Spleen (tissue), 11 donors: ENCODE measurements around the gene SH3RF3. TPM values are rescaled to one million over a fixed set of nuclear protein-coding genes. Genes with fewer than 3 reads are reported as not detected.

Source experiments
- DNase-seq: peaks from one replicate; pipeline ENCODE4 v3.0.0-alpha.2; 2020
- H3K27ac ChIP-seq, 8 donors: fragments of 200-600 bp; sonication (generic) in 7 of 8; 1 replicate in 4 of 8; 2 replicates in 4 of 8; pipeline versions ENCODE4 v1.5.0 to v1.8.0; 2016 to 2021; ENCODE audit warnings: inconsistent platforms in 4 of 8, mild to moderate bottlenecking in 4 of 8, moderate library complexity in 1 of 8
- H3K27me3 ChIP-seq, 7 donors: fragments of 200-600 bp; sonication (generic) in 6 of 7; replicated peaks in 1 of 7; 1 replicate in 4 of 7; 2 replicates in 3 of 7; pipeline versions ENCODE4 v1.5.0 to v1.8.0; 2016 to 2021; ENCODE audit warnings: inconsistent platforms in 3 of 7, mild to moderate bottlenecking in 1 of 7
- H3K36me3 ChIP-seq, 6 donors: fragments of 200-600 bp; sonication (generic) in 5 of 6; 1 replicate in 4 of 6; 2 replicates in 2 of 6; pipeline versions ENCODE4 v1.5.0 to v1.8.0; 2016 to 2021; ENCODE audit warnings: inconsistent platforms in 2 of 6
- H3K4me1 ChIP-seq, 6 donors: fragments of 200-600 bp; sonication (generic) in 5 of 6; 1 replicate in 3 of 6; 2 replicates in 3 of 6; pipeline versions ENCODE4 v1.5.0 to v1.8.0; 2016 to 2021; ENCODE audit warnings: inconsistent platforms in 3 of 6
- H3K4me3 ChIP-seq, 8 donors: fragments of 200-600 bp; sonication (generic) in 7 of 8; 1 replicate in 4 of 8; 2 replicates in 4 of 8; pipeline versions ENCODE4 v1.5.0 to v1.8.0; 2016 to 2021; ENCODE audit warnings: inconsistent platforms in 4 of 8, mild to moderate bottlenecking in 4 of 8, moderate library complexity in 2 of 8
- H3K9me3 ChIP-seq, 8 donors: fragments of 200-600 bp; sonication (generic) in 7 of 8; 1 replicate in 4 of 8; 2 replicates in 4 of 8; pipeline versions ENCODE4 v1.5.0 to v1.8.0; 2016 to 2021; ENCODE audit warnings: inconsistent platforms in 4 of 8
- CTCF ChIP-seq, 11 experiments: fragments of 200-600 bp in 7 of 11; fragments of 450-650 bp in 4 of 11; sonication (generic) in 4 of 11; IDR thresholded peaks in 8 of 11; conservative IDR thresholded peaks in 3 of 11; 1 replicate in 7 of 11; 2 replicates in 4 of 11; pipeline versions ENCODE4 v1.4.0 to v1.8.0; 2016 to 2021; ENCODE audit warnings: antibody characterized with exemption in 11 of 11, inconsistent platforms in 4 of 11, mild to moderate bottlenecking in 1 of 11
- POLR2A ChIP-seq, 3 donors: fragments of 450-650 bp; IDR thresholded peaks; one replicate each; pipeline ENCODE4 v1.5.1; 2017; ENCODE audit warnings: antibody characterized with exemption in 3 of 3, mild to moderate bottlenecking in 1 of 3
- POLR2AphosphoS5 ChIP-seq, 3 donors: sonication (generic); formaldehyde crosslinking; IDR thresholded peaks; one replicate each; pipeline ENCODE4 v1.5.1; 2017; ENCODE audit warnings: antibody characterized with exemption in 3 of 3
- WGBS, 5 donors: extraction: QIAGEN DNeasy Blood & Tissue Kit in 3 of 5; methylation state at CpG; one replicate each; pipeline versions ENCODE4 v1.1.5 to v1.1.7; 2013 to 2018; 5-methylcytosine and 5-hydroxymethylcytosine counted together
- intact Hi-C: fragments of 100-400 bp; cut with DNase I; formaldehyde crosslinking; loops from one replicate; pipeline ENCODE4 v1.15.0; 2023; ENCODE audit warnings: low total_unique reads
- polyA plus RNA-seq, 3 donors: library from polyadenylated mRNA; stranded (reverse); fragments of 200-250 nt; gene quantifications; one replicate each; pipeline ENCODE4 v1.2.1, GENCODE V29; 2013
- total RNA-seq, 7 donors: library from RNA; depleted of rRNA in 3 of 7; stranded (reverse); fragments of >200 nt in 3 of 7; fragmentation: NEBNext Ultra II Directional in 4 of 7; extraction: Animal tissue kit (Norgen Biotek cat#: 25700) in 4 of 7; gene quantifications; one replicate each; pipeline versions ENCODE4 v1.1.0 to v1.2.1, GENCODE V29; 2016 to 2021
- donor health status: healthy with polysubstance abuse.
- donor health status: DM: no; HTN: no; CAD: no; lungs with moderate emphysema.
- donor health status: DM: no; HTN: no; CAD: no.
- donor health status: Bipolar disorder and iron deficiency.
- donor health status: healthy.
- donor health status: DM: no; HTN: no; CAD: no.
- donor health status: DM: yes; HTN: yes; CAD: no.

SH3RF3 gene
- total and polyA plus RNA-seq, 10 donors = 1.3 to 7.6 (median 4.7) TPM

GRCh38 chr2:109243526-109244303 lies 114.7 kb downstream of the SH3RF3 start:
- Histone ChIP-seq H3K4me1 (peaks cover 11 to 83% (median 60%) of the 10 kb centered on the region in 6 donors), H3K4me3 (no peak overlapping the region), H3K9me3 (no peaks in the 10 kb centered on the region), H3K27ac (peak overlapping the region in 6 of 8 donors; percentile 60 to 82 (median 72)), H3K27me3 (no peaks in the 10 kb centered on the region), H3K36me3 (no peaks in the 10 kb centered on the region)
- DNase-seq = no peak
- 63 to 82% (median 72%) methylated on average over 10 of the region's 10 CpGs for WGBS, 5 donors
- TF ChIP-seq POLR2AphosphoS5 (IDR thresholded peaks at IDR 0.05) = no peak
- TF ChIP-seq CTCF (IDR thresholded peaks at IDR 0.05 in 8 of 11, conservative IDR thresholded peaks at IDR 0.05 in 3 of 11) = no peak
- no peak for TF ChIP-seq POLR2A (IDR thresholded peaks at IDR 0.05)
- intact Hi-C loops = no loop called here

- H3K27ac ChIP-seq = peak overlapping the region in 5 of 8 donors; percentile 22 to 82 (median 69)
- no peak overlapping the region for H3K4me3 ChIP-seq
- H3K27me3 ChIP-seq = no peaks in the 10 kb centered on the region
- TF ChIP-seq CTCF (IDR thresholded peaks at IDR 0.05 in 8 of 11, conservative IDR thresholded peaks at IDR 0.05 in 3 of 11) (no peak), POLR2AphosphoS5 (IDR thresholded peaks at IDR 0.05) (no peak), POLR2A (IDR thresholded peaks at IDR 0.05) (no peak)
- peaks cover 5 to 78% (median 54%) of the 10 kb centered on the region in 6 donors for H3K4me1 ChIP-seq
- intact Hi-C loops = no loop called here
- H3K36me3 ChIP-seq = no peaks in the 10 kb centered on the region
- H3K9me3 ChIP-seq = no peaks in the 10 kb centered on the region
- no peak for DNase-seq
These were observed 115.2 kb downstream of the SH3RF3 start for GRCh38 chr2:109244304-109244582.

GRCh38 chr2:109244750-109245382 lies 115.9 kb downstream of the SH3RF3 start:
- Histone ChIP-seq H3K27ac (peak overlapping the region in 4 of 8 donors; percentile 22 to 74 (median 64)), H3K9me3 (no peaks in the 10 kb centered on the region), H3K27me3 (no peaks in the 10 kb centered on the region), H3K4me1 (peaks cover 5 to 72% (median 49%) of the 10 kb centered on the region in 6 donors), H3K4me3 (no peak overlapping the region), H3K36me3 (no peaks in the 10 kb centered on the region)
- 57 to 84% (median 78%) methylated on average over 4 of the region's 4 CpGs for WGBS, 5 donors
- TF ChIP-seq POLR2AphosphoS5 (IDR thresholded peaks at IDR 0.05) = no peak
- TF ChIP-seq CTCF (IDR thresholded peaks at IDR 0.05 in 8 of 11, conservative IDR thresholded peaks at IDR 0.05 in 3 of 11) = no peak
- TF ChIP-seq POLR2A (IDR thresholded peaks at IDR 0.05) = no peak
- intact Hi-C loops = no loop called here
- DNase-seq = peak; percentile 47

GRCh38 chr2:109246176-109246575 lies 117.2 kb downstream of the SH3RF3 start:
- intact Hi-C loops = no loop called here
- Histone ChIP-seq H3K27me3 (no peaks in the 10 kb centered on the region), H3K4me3 (no peak overlapping the region), H3K36me3 (no peaks in the 10 kb centered on the region), H3K9me3 (no peaks in the 10 kb centered on the region), H3K4me1 (peaks cover 5 to 61% (median 43%) of the 10 kb centered on the region in 6 donors), H3K27ac (no peak overlapping the region)
- TF ChIP-seq CTCF (IDR thresholded peaks at IDR 0.05 in 8 of 11, conservative IDR thresholded peaks at IDR 0.05 in 3 of 11) (no peak), POLR2A (IDR thresholded peaks at IDR 0.05) (no peak), POLR2AphosphoS5 (IDR thresholded peaks at IDR 0.05) (no peak)
- 91 to 97% (median 95%) methylated on average over 10 of the region's 10 CpGs for WGBS, 5 donors
- DNase-seq = no peak
